Activated CD4-positive, alpha-beta T cell treated with anti-CD3 and anti-CD28 coated beads for 36 hours (primary cell): ENCODE measurements around the gene CELF4. TPM values are rescaled to one million over a fixed set of nuclear protein-coding genes. Genes with fewer than 3 reads are reported as not detected.

Source experiments
- ATAC-seq: fragments of 200-7000 bp; cut with Tn5 transposase; one replicate; pipeline ENCODE4 v1.10.0; 2021; ENCODE audit warnings: mild to moderate bottlenecking, moderate library complexity
- CTCF ChIA-PET: fragments of 350-600 bp; sonication (Branson Sonifier 250); formaldehyde crosslinking; loops from one replicate; lab custom pipeline; 2021; ENCODE audit warnings: antibody characterized with exemption; lab: Charles Lee
- POLR2A ChIA-PET: fragments of 350-600 bp; sonication (Branson Sonifier 250); formaldehyde crosslinking; loops from one replicate; lab custom pipeline; 2021; ENCODE audit warnings: antibody characterized with exemption, inconsistent platforms; lab: Charles Lee
- DNase-seq: peaks from one replicate; pipeline ENCODE4 v3.0.0-alpha.2; 2020
- H3K27ac Mint-ChIP-seq: one replicate; pipeline ENCODE4 v1.8.0; 2021; ENCODE audit warnings: mixed read lengths
- H3K27me3 Mint-ChIP-seq: one replicate; pipeline ENCODE4 v1.8.0; 2021; ENCODE audit warnings: mixed read lengths
- H3K36me3 Mint-ChIP-seq: one replicate; pipeline ENCODE4 v1.8.0; 2021; ENCODE audit warnings: low read depth, mixed read lengths
- H3K4me1 Mint-ChIP-seq: one replicate; pipeline ENCODE4 v1.8.0; 2021; ENCODE audit warnings: mixed read lengths
- H3K4me3 Mint-ChIP-seq: one replicate; pipeline ENCODE4 v1.8.0; 2021; ENCODE audit warnings: mild to moderate bottlenecking, moderate library complexity, mixed read lengths
- H3K9me3 Mint-ChIP-seq: one replicate; pipeline ENCODE4 v1.8.0; 2021; ENCODE audit warnings: low read depth, mixed read lengths
- intact Hi-C, 2 experiments: fragments of 100-400 bp; cut with DNase I in 1 of 2; cut with micrococcal nuclease in 1 of 2; formaldehyde crosslinking; loops; one replicate each; pipeline versions ENCODE4 v1.14.2 to v1.15.1; 2022 to 2024; cut with DNase I, micrococcal nuclease
- total RNA-seq, 2 experiments: library from RNA; stranded (reverse); gene quantifications; one replicate each; pipeline ENCODE4 v1.2.3, GENCODE V29; 2021

CELF4 gene
- total RNA-seq, 2 experiments from 2014 or later = not detected

- H3K9me3 Mint-ChIP-seq = no peaks in the 10 kb centered on the region
- no peak overlapping the region for H3K4me3 Mint-ChIP-seq
- no peaks in the 10 kb centered on the region for H3K36me3 Mint-ChIP-seq
- H3K27me3 Mint-ChIP-seq = no peaks in the 10 kb centered on the region
- no peak overlapping the region for H3K27ac Mint-ChIP-seq
- H3K4me1 Mint-ChIP-seq = no peaks in the 10 kb centered on the region
- intact Hi-C loops = no loop called here
- no peak for ATAC-seq
- CTCF ChIA-PET = no interaction called here
- POLR2A ChIA-PET = no interaction called here
- no peak for DNase-seq
Observed at GRCh38 chr18:37307181-37307580, 258.4 kb downstream of the CELF4 start.

GRCh38 chr18:37306432-37306831, 259.2 kb downstream of the CELF4 start:
- H3K4me1 Mint-ChIP-seq = no peaks in the 10 kb centered on the region
- H3K27me3 Mint-ChIP-seq = peaks cover 2% of the 10 kb centered on the region
- ChIA-PET POLR2A (no interaction called here), CTCF (no interaction called here)
- DNase-seq = no peak
- intact Hi-C loops = no loop called here
- no peaks in the 10 kb centered on the region for H3K9me3 Mint-ChIP-seq
- no peak for ATAC-seq
- H3K27ac Mint-ChIP-seq = no peak overlapping the region
- no peak overlapping the region for H3K4me3 Mint-ChIP-seq
- H3K36me3 Mint-ChIP-seq = no peaks in the 10 kb centered on the region

DNA sequence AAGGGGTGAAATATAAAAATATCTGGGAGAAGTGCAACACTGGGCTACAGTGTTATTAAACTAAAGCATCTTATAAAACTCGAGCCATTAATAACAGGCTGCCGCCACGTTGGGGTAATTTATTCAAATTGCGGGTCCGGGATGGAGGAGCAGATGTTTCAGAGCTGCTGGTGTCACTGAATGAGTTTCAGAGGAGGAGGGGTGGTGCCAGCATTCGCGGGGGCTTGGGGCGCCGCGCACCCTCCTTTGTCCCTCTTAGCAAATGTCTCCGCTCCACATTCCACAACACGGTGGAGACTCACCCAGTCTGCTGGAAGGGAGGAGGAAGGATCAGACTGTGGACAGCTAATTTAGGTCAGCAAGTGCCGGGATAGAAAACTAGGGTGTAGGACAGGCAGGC, 260.5 kb downstream of the CELF4 start:
- no peak overlapping the region for H3K4me3 Mint-ChIP-seq
- no peaks in the 10 kb centered on the region for H3K4me1 Mint-ChIP-seq
- ATAC-seq (no peak), DNase-seq (no peak)
- intact Hi-C loops = no loop called here
- ChIA-PET CTCF (interaction anchor here (0.5 kb wide), 1 partner anchor 32 kb away, joined by 4 read pairs; no protein-coding TSS in a partner anchor), POLR2A (no interaction called here)
- no peak overlapping the region for H3K27ac Mint-ChIP-seq
- peaks cover 2% of the 10 kb centered on the region for H3K27me3 Mint-ChIP-seq
- no peaks in the 10 kb centered on the region for H3K9me3 Mint-ChIP-seq
- H3K36me3 Mint-ChIP-seq = no peaks in the 10 kb centered on the region

- ChIA-PET POLR2A (no interaction called here), CTCF (no interaction called here)
- DNase-seq (no peak), ATAC-seq (no peak)
- Mint-ChIP-seq H3K27ac (no peak overlapping the region), H3K27me3 (peaks cover 2% of the 10 kb centered on the region), H3K36me3 (no peaks in the 10 kb centered on the region), H3K9me3 (no peaks in the 10 kb centered on the region), H3K4me1 (no peaks in the 10 kb centered on the region), H3K4me3 (no peak overlapping the region)
- intact Hi-C loops = no loop called here
Observed at GRCh38 chr18:37304012-37304680, 261.5 kb downstream of the CELF4 start.

GRCh38 chr18:37303009-37303408, 262.6 kb downstream of the CELF4 start:
- ATAC-seq = no peak
- Mint-ChIP-seq H3K9me3 (no peaks in the 10 kb centered on the region), H3K27ac (no peak overlapping the region), H3K4me1 (no peaks in the 10 kb centered on the region), H3K27me3 (peaks cover 2% of the 10 kb centered on the region), H3K4me3 (no peak overlapping the region), H3K36me3 (no peaks in the 10 kb centered on the region)
- DNase-seq = no peak
- POLR2A ChIA-PET = no interaction called here
- CTCF ChIA-PET = no interaction called here
- intact Hi-C loops = no loop called here

DNA sequence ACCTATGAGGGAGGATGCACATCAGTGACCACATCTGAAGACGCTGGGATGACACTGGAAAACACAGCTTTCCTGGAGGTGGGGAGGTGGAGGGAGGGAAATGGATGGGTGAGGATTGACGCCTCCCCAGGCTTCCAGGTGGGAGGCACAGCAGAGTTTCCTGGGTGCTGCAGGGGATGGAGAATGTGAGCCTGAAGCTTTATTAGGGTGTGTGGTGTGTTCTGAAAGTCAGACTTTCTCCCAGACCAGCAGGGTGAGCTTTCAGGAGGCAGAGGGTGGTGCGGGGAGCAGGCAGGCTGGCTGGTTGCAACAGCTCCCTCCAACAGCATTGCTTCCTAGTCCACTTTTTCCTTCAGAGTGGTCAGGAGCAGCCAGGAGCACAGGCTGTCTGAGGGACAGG, 263.1 kb downstream of the CELF4 start:
- Mint-ChIP-seq H3K4me3 (no peak overlapping the region), H3K36me3 (no peaks in the 10 kb centered on the region), H3K4me1 (no peaks in the 10 kb centered on the region), H3K27ac (no peak overlapping the region), H3K9me3 (no peaks in the 10 kb centered on the region), H3K27me3 (peaks cover 2% of the 10 kb centered on the region)
- ATAC-seq (no peak), DNase-seq (no peak)
- intact Hi-C loops = no loop called here
- POLR2A ChIA-PET = no interaction called here
- CTCF ChIA-PET = no interaction called here

- peaks cover 2% of the 10 kb centered on the region for H3K27me3 Mint-ChIP-seq
- DNase-seq (peak; percentile 15), ATAC-seq (no peak)
- ChIA-PET POLR2A (no interaction called here), CTCF (no interaction called here)
- H3K4me3 Mint-ChIP-seq = no peak overlapping the region
- intact Hi-C loops = no loop called here
- no peak overlapping the region for H3K27ac Mint-ChIP-seq
- no peaks in the 10 kb centered on the region for H3K36me3 Mint-ChIP-seq
- no peaks in the 10 kb centered on the region for H3K4me1 Mint-ChIP-seq
- no peaks in the 10 kb centered on the region for H3K9me3 Mint-ChIP-seq
Observed at GRCh38 chr18:37299471-37300304, 265.9 kb downstream of the CELF4 start.

DNA sequence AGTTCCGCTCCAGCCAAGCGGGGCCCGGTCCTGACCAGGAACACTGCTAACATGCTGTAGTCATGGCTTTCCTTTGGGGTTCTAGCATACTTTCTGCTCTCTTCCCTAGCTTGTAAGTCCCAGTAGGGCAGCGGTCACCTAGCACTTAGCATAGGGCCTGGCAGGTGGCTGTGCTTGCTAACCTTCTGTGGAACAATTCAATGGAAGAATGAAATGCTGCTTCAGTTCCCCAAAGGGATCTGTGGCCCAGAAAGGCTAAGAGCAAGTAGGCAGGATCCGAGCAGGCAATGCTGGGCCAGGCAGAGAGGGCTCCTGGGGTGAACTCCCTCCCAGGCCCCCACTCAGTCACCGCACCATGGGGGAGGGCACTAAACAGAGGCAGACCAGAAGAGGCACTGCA, 266.8 kb downstream of the CELF4 start:
- DNase-seq (no peak), ATAC-seq (no peak)
- Mint-ChIP-seq H3K36me3 (no peaks in the 10 kb centered on the region), H3K27me3 (peaks cover 2% of the 10 kb centered on the region), H3K27ac (no peak overlapping the region), H3K9me3 (no peaks in the 10 kb centered on the region), H3K4me1 (no peaks in the 10 kb centered on the region), H3K4me3 (no peak overlapping the region)
- intact Hi-C loops = no loop called here
- ChIA-PET POLR2A (no interaction called here), CTCF (no interaction called here)

DNA sequence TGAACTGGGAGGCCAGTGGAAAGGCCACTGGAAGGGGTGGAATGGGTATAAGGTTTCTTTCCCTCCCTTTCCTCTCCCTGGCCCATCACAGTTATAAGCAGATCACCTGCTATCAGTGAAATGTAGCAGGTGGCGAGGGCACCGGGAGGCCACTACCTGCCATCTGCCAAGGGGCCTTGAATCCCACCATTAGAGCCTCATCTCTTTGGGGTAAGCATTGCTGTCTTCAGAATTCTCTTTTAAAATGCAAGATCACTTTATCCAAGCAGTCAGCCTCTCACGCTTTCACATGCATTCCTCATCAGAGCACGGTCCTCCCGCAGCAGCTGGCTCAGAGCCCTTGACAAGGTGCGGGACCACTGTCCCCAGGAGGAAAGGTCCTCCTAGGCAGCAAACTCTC, 268.5 kb downstream of the CELF4 start:
- peaks cover 2% of the 10 kb centered on the region for H3K27me3 Mint-ChIP-seq
- intact Hi-C loops = no loop called here
- H3K36me3 Mint-ChIP-seq = no peaks in the 10 kb centered on the region
- ChIA-PET POLR2A (no interaction called here), CTCF (no interaction called here)
- no peak for ATAC-seq
- H3K27ac Mint-ChIP-seq = no peak overlapping the region
- no peak overlapping the region for H3K4me3 Mint-ChIP-seq
- H3K4me1 Mint-ChIP-seq = no peaks in the 10 kb centered on the region
- DNase-seq = no peak
- no peaks in the 10 kb centered on the region for H3K9me3 Mint-ChIP-seq

DNA sequence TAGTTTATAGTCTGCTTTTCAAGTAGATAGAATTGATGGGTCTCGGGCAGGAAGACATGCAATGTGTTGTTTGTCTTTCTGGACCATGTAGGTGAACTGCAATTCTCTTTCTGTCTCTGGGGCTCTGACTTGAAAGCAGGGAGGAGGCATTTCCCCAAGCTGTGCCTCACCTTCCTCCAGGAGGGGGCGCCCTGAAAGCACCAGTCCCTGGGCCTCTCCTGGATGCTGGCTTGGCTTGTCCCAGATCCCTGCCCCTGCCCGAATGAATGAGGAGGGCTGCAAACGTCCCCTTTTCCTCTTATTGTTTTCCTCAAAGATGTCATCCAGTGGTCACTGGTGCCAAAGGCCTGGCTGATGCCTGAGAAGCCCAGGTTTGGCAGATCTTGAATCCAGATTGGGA, 270.6 kb downstream of the CELF4 start:
- Mint-ChIP-seq H3K4me3 (no peak overlapping the region), H3K27me3 (no peaks in the 10 kb centered on the region), H3K27ac (no peak overlapping the region), H3K36me3 (no peaks in the 10 kb centered on the region), H3K4me1 (no peaks in the 10 kb centered on the region), H3K9me3 (no peaks in the 10 kb centered on the region)
- peak; percentile 46 for DNase-seq
- no peak for ATAC-seq
- intact Hi-C loops = no loop called here
- CTCF ChIA-PET = no interaction called here
- POLR2A ChIA-PET = no interaction called here

DNA sequence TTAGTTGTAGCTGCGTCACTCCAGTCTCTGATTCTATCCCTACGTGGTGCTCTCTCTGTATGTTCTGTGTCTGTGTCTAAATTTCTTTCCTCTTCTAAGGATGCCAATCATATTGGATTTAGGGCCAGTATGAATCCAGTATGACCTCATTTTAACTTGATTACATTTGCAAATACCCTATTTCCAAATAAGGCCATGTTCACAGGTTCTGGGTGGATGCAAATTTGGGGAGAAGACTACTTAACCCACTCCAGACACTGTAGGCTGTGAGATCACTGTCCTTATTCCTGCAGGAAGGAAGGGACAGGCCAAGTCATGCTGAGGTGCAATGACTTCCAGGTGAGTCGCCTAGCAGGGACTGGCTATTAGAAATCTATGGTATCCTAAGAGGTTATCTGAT, 272.2 kb downstream of the CELF4 start:
- CTCF ChIA-PET = no interaction called here
- Mint-ChIP-seq H3K9me3 (no peaks in the 10 kb centered on the region), H3K4me1 (no peaks in the 10 kb centered on the region), H3K36me3 (no peaks in the 10 kb centered on the region), H3K27ac (no peak overlapping the region), H3K4me3 (no peak overlapping the region), H3K27me3 (no peaks in the 10 kb centered on the region)
- intact Hi-C loops = no loop called here
- POLR2A ChIA-PET = no interaction called here
- ATAC-seq (no peak), DNase-seq (no peak)

DNA sequence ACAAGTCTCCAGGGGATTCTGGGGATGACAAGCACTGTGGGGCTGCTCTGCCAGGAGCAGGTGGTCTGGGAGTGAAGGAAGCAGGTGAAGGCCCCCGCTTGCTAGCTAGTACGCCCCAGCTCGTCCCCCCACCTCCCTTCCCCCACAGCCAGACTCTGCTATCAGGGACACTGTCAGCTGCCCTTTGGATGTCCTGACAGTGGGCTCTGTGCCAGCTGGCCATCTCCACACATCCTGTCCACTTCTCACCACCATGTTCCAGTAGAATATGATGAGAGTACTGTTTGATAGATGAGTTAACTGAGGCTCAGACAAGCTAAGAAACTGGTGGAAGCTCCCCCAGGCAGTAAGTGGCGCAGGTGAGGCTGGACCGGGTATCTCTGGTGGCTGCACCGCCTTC, 276.2 kb downstream of the CELF4 start:
- no peak for ATAC-seq
- H3K4me1 Mint-ChIP-seq = no peaks in the 10 kb centered on the region
- no peak overlapping the region for H3K27ac Mint-ChIP-seq
- H3K4me3 Mint-ChIP-seq = no peak overlapping the region
- H3K27me3 Mint-ChIP-seq = no peaks in the 10 kb centered on the region
- H3K36me3 Mint-ChIP-seq = no peaks in the 10 kb centered on the region
- no peaks in the 10 kb centered on the region for H3K9me3 Mint-ChIP-seq
- intact Hi-C loops = no loop called here
- POLR2A ChIA-PET = no interaction called here
- no peak for DNase-seq
- CTCF ChIA-PET = interaction anchor here (0.5 kb wide), 1 partner anchor 109 kb away, joined by 3 read pairs; no protein-coding TSS in a partner anchor
